Measurements from ENCODE around the gene MED15. TPM values are rescaled to one million over a fixed set of nuclear protein-coding genes. Genes with fewer than 3 reads are reported as not detected.

The MED15 gene
- total RNA-seq, 4 donors from 2014 or later = 33.6 to 65.1 (median 36.1) TPM

DNA sequence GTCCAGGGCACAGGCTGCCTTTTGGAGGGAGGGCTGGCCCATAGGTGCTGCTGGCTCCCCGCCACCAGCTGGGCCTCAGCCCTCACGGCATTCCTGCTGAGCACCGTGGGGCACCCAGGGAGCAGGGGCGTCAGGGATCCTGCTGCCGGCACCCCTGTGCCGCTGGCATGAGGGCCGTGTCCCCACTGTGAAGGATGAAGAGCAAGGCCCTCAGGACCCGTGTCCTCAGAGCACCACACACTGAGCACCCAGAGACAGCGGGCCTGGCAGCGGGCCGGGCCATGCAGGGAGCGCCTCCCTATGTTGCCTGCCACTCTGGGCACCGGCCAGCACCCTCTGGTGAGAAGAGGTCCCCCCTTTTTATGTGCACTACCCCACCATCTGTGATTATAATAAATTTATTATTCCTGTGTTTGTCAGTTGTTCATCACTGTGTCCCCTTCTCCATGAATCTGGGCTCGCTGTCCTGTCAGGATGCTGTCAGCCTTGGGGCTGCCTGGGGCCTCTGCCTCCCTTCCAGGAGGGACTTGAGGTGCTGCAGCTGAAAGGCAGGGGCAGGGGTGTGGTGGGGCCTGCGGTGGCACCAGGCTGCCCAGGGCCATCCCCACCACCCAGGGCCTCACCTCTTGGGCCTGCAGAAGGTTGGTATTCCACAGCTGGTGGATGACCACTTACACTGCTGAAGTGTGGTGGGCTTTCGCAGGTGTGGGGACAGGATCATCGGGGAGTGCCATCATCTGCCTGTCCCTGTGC is 80.0 kb downstream of the MED15 start:
- 92 to 94% methylated on average over 3 to 5 of the region's 17 CpGs for WGBS, 2 donors
- no peaks in the 10 kb centered on the region for H3K9me3 ChIP-seq
- peaks cover 51 to 53% of the 10 kb centered on the region in 2 donors for H3K36me3 ChIP-seq
- no peak for DNase-seq
- no peak overlapping the region for H3K27ac ChIP-seq
- no peak overlapping the region for H3K4me3 ChIP-seq (replicated peaks in 1 of 3)
- no peaks in the 10 kb centered on the region for H3K27me3 ChIP-seq
- no peaks in the 10 kb centered on the region for H3K4me1 ChIP-seq
- TF ChIP-seq CTCF (IDR thresholded peaks at IDR 0.05) = no peak
- no peak for TF ChIP-seq POLR2A (IDR thresholded peaks at IDR 0.05)
- intact Hi-C loops (cut with DNase I) = no loop called here

GRCh38 chr22:20588092-20588842 is 80.9 kb downstream of the MED15 start:
- 85 to 100% methylated on average over 2 to 4 of the region's 7 CpGs for WGBS, 2 donors
- TF ChIP-seq CTCF (IDR thresholded peaks at IDR 0.05) = no peak
- TF ChIP-seq POLR2A (IDR thresholded peaks at IDR 0.05) = no peak

DNA sequence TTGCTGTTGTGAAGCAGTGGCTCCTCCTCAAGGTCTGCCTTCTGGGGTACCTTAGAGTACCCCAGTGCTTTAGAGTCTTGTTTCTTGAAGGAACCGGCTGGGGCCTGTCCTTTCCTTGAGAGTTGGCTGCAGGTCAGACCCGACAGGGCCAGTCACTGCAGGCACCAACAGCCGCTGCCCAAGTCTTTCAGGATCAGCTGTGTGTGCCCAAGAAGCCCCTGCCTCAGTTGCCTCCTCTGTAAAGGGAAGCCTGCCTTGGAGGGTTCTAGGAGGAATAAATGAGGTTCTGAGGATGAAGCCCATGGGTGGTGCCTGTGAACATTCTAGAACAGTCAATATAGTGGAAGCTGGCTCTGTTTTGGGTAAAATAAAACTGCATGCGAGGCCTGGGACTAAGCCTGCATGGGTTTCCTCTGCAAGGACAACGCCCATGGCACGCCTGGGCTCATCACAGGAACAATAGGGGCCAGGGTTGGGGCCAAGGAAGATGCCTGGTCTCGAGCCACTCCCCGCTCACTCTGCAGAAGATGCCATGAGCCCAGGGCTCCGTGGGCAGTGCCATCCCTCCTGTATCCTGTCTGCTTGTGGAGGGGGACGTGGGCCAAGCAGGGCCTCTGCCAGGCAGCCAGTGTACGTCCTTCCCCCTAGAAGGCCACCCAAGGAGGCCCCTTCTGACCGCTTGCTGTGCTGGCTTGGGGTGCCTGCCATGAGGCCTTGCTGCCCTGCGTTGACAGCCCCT is 81.6 kb downstream of the MED15 start:
- no peak overlapping the region for H3K4me3 ChIP-seq (replicated peaks in 1 of 3)
- no peaks in the 10 kb centered on the region for H3K27me3 ChIP-seq
- no peaks in the 10 kb centered on the region for H3K9me3 ChIP-seq
- intact Hi-C loops (cut with DNase I) = no loop called here
- no peaks in the 10 kb centered on the region for H3K4me1 ChIP-seq
- TF ChIP-seq CTCF (IDR thresholded peaks at IDR 0.05) (no peak), POLR2A (IDR thresholded peaks at IDR 0.05) (no peak)
- peaks cover 36 to 38% of the 10 kb centered on the region in 2 donors for H3K36me3 ChIP-seq
- no peak overlapping the region for H3K27ac ChIP-seq
- WGBS, 2 donors = 74 to 87% methylated on average over 7 to 12 of the region's 13 CpGs
- no peak for DNase-seq

More at GRCh38 chr22:20588092-20588842, 80.9 kb downstream of the MED15 start:
- Histone ChIP-seq H3K4me1 (no peaks in the 10 kb centered on the region), H3K9me3 (no peaks in the 10 kb centered on the region), H3K27me3 (no peaks in the 10 kb centered on the region), H3K27ac (no peak overlapping the region), H3K36me3 (peaks cover 44 to 46% of the 10 kb centered on the region in 2 donors), H3K4me3 (replicated peaks in 1 of 3) (no peak overlapping the region)
- DNase-seq = no peak
- intact Hi-C loops (cut with DNase I) = no loop called here

DNA sequence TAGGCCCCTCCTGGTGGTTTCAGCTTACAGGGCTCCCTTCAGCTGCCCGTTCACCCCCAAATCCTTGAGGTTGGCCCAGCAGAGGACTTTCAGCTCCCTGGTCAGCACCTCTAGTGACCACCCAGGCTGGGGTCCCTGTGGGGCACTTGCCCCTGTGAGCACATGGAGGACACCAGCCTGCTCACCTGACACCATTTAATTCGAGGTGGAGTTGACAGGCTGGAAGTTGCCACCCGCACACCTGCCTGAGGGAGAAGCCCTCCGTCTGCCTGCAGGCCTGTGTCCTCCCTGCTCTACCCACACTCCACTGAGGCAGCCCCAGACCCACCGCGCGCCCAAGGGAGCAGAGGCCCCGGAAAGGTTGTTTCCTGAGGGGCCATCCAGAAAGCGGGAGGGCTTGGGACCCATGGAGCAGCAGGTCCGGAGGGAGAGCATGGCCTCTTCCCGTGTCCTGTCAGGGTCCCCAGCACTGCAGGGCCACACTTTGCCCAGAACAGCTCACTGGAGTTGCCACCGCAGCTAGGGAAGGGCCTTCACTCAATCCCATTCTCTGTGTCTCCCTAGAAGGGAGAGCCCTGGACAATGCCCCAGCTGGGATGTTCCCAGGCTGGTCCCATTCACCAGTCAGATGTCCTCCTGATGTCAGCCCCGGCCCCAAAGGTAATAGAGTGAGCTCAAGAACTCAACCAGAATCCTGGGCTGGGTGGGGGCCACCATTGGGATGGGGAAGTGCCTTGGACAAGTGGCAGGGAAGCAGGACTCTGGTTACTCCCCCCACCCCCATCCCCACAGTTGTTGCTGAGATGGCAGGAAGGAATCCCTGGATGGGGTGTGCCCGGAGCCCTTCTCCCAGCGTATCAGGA is 82.4 kb downstream of the MED15 start:
- intact Hi-C loops (cut with DNase I) = no loop called here
- no peak overlapping the region for H3K4me3 ChIP-seq (replicated peaks in 1 of 3)
- H3K9me3 ChIP-seq = no peaks in the 10 kb centered on the region
- no peak overlapping the region for H3K27ac ChIP-seq
- WGBS, 2 donors = 76 to 85% methylated on average over 9 to 10 of the region's 15 CpGs
- no peaks in the 10 kb centered on the region for H3K27me3 ChIP-seq
- TF ChIP-seq POLR2A (IDR thresholded peaks at IDR 0.05) (no peak), CTCF (IDR thresholded peaks at IDR 0.05) (no peak)
- no peak for DNase-seq
- H3K4me1 ChIP-seq = no peaks in the 10 kb centered on the region
- H3K36me3 ChIP-seq = peaks cover 28 to 30% of the 10 kb centered on the region in 2 donors
